Midbrain (tissue), 1 donor: ENCODE results near the gene PGGT1B.
"Not testable (repeated sequence)": the region's sequence is repeated elsewhere in the genome, so short reads cannot be mapped to it uniquely, and the experiment has no call there.

ENCODE experiments used
- DNase-seq: peaks from one replicate; lab custom pipeline; 2025; lab: John Stamatoyannopoulos, UW

The PGGT1B gene

GRCh38 chr5:115257981-115258380 is 4.7 kb downstream of the PGGT1B start:
- DNase-seq, result no peak

GRCh38 chr5:115249379-115249778 is 13.3 kb downstream of the PGGT1B start:
- DNase-seq, result not testable (repeated sequence)

GRCh38 chr5:115246361-115246991 is 16.2 kb downstream of the PGGT1B start:
- peak; percentile 20 for DNase-seq

- no peak for DNase-seq
These were observed 19.3 kb downstream of the PGGT1B start for GRCh38 chr5:115243412-115243811.

- no peak for DNase-seq
These were observed 20.6 kb downstream of the PGGT1B start for GRCh38 chr5:115241881-115242642.

GRCh38 chr5:115237066-115237465 is 25.6 kb downstream of the PGGT1B start:
- DNase-seq, result no peak

- no peak for DNase-seq
These were observed 26.1 kb downstream of the PGGT1B start for GRCh38 chr5:115236599-115236998.

- DNase-seq, result no peak
These were observed 31.1 kb downstream of the PGGT1B start for GRCh38 chr5:115231598-115231997.

- DNase-seq, result no peak
These were observed 33.1 kb downstream of the PGGT1B start for GRCh38 chr5:115229606-115230005.

- DNase-seq, result no peak
These were observed 35.4 kb downstream of the PGGT1B start for GRCh38 chr5:115227281-115227680.

GRCh38 chr5:115214541-115214940 is 48.1 kb downstream of the PGGT1B start:
- DNase-seq, result no peak

- peak; percentile 26 for DNase-seq
These were observed 53.4 kb downstream of the PGGT1B start for GRCh38 chr5:115209279-115209678.

GRCh38 chr5:115202952-115203351 is 59.7 kb downstream of the PGGT1B start:
- no peak for DNase-seq

GRCh38 chr5:115196161-115196560 is 66.5 kb downstream of the PGGT1B start:
- DNase-seq, result no peak

GRCh38 chr5:115194676-115195075 is 68.0 kb downstream of the PGGT1B start:
- no peak for DNase-seq

GRCh38 chr5:115193295-115193694 is 69.4 kb downstream of the PGGT1B start:
- DNase-seq, result no peak

GRCh38 chr5:115192098-115192497 is 70.6 kb downstream of the PGGT1B start:
- DNase-seq, result no peak

GRCh38 chr5:115191474-115192031 is 71.1 kb downstream of the PGGT1B start:
- no peak for DNase-seq

GRCh38 chr5:115190388-115190787 is 72.3 kb downstream of the PGGT1B start:
- DNase-seq, result no peak

GRCh38 chr5:115189866-115190265 is 72.8 kb downstream of the PGGT1B start:
- no peak for DNase-seq

GRCh38 chr5:115186794-115187193 is 75.9 kb downstream of the PGGT1B start:
- no peak for DNase-seq

- DNase-seq, result no peak
These were observed 77.9 kb downstream of the PGGT1B start for GRCh38 chr5:115184770-115185169.

- no peak for DNase-seq
These were observed 80.9 kb downstream of the PGGT1B start for GRCh38 chr5:115181757-115182156.
